HAP-1 (cell line): Measurements from ENCODE around the gene EXOSC5.
"Not testable (repeated sequence)": the region's sequence is repeated elsewhere in the genome, so short reads cannot be mapped to it uniquely, and the experiment has no call there.

ENCODE experiments used
- DNase-seq, 2 experiments: peaks; one replicate each; pipeline ENCODE4 v3.0.0-alpha.2; 2016 to 2020; ENCODE audit warnings: low spot score in 2 of 2
- H3K27me3 ChIP-seq: fragments of 250-450 bp; sonication (Bioruptor Pico); 2 replicates; pipeline ENCODE4 v1.5.1; 2020; ENCODE audit warnings: low read depth, mild to moderate bottlenecking, moderate library complexity
- H3K36me3 ChIP-seq: fragments of 250-450 bp; sonication (Bioruptor Pico); replicated peaks from 2 replicates; pipeline ENCODE4 v1.5.1; 2020; ENCODE audit warnings: mild to moderate bottlenecking
- H3K4me1 ChIP-seq: fragments of 250-450 bp; sonication (Bioruptor Pico); 2 replicates; pipeline ENCODE4 v1.5.1; 2020; ENCODE audit warnings: mild to moderate bottlenecking
- H3K4me3 ChIP-seq: fragments of 250-450 bp; sonication (Bioruptor Pico); 2 replicates; pipeline ENCODE4 v1.5.1; 2020; ENCODE audit warnings: mild to moderate bottlenecking, moderate library complexity
- H3K9me3 ChIP-seq: fragments of 250-450 bp; sonication (Bioruptor Pico); 2 replicates; pipeline ENCODE4 v1.5.1; 2020; ENCODE audit warnings: mild to moderate bottlenecking, moderate library complexity
- in situ Hi-C: fragments of 300-500 bp; cut with MboI; formaldehyde crosslinking; loops from 3 replicates; pipeline ENCODE4 v1.14.3; 2020; ENCODE audit warnings: low sequenced_read_pairs, inconsistent platforms, mixed read lengths

Gene EXOSC5

DNA sequence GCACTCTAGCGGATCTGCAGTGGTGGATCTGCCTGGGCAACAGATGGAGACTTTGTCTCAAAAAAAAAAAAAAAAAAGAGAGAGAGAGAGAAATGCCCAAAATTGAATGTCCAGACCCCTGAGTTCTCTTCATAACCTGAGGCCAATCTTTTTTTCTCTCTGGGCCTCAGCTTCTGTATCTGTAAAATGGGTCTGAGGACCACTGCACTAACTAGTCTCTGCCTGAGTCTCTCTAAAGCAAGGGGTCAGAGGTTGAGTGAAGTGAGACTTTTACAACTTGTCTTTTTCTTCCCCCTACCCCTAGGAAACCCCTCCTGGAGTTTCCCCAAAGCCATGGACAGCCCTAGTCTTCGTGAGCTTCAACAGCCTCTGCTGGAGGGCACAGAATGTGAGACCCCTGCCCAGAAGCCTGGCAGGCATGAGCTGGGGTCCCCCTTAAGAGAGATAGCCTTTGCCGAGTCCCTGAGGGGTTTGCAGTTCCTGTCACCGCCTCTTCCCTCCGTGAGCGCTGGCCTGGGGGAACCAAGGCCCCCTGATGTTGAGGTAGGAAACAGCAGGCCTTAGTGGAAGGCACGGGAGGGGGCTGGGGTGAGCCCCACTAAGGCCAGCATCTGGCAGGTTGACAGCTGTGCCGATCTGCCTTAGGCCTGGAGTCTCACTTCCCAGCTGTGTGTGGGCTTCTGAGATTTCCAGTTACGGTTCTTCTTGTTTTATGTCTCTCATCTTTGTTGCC is 19.0 kb downstream of the EXOSC5 start:
- in situ Hi-C loops: no loop called here
- no peaks in the 10 kb centered on the region for H3K36me3 ChIP-seq
- H3K4me1 ChIP-seq: no peaks in the 10 kb centered on the region
- no peaks in the 10 kb centered on the region for H3K27me3 ChIP-seq
- no peak overlapping the region for H3K4me3 ChIP-seq
- no peaks in the 10 kb centered on the region for H3K9me3 ChIP-seq
- no peak for DNase-seq

DNA sequence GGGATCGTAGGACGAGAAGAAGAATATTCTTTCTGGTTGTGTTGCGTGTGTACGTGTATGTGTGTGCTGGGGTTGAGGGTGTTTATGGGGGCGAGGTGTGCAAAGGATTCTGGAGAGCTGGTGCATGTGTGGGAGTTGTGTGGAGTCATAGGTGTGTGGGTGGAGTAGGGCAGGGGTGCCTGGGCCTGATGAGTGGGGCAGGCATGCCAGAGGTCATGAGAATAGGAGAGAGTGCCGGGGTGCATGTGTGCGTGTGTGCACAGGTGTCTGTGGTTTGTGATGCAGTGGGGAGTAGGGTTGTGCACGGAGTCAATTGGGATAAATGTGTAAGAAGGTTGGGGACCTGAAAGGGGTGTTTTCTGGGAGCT is 20.2 kb downstream of the EXOSC5 start:
- H3K9me3 ChIP-seq: no peaks in the 10 kb centered on the region
- H3K27me3 ChIP-seq: no peaks in the 10 kb centered on the region
- no peak overlapping the region for H3K4me3 ChIP-seq
- DNase-seq: no peak
- no peaks in the 10 kb centered on the region for H3K4me1 ChIP-seq
- H3K36me3 ChIP-seq: no peaks in the 10 kb centered on the region
- in situ Hi-C loops: no loop called here

DNA sequence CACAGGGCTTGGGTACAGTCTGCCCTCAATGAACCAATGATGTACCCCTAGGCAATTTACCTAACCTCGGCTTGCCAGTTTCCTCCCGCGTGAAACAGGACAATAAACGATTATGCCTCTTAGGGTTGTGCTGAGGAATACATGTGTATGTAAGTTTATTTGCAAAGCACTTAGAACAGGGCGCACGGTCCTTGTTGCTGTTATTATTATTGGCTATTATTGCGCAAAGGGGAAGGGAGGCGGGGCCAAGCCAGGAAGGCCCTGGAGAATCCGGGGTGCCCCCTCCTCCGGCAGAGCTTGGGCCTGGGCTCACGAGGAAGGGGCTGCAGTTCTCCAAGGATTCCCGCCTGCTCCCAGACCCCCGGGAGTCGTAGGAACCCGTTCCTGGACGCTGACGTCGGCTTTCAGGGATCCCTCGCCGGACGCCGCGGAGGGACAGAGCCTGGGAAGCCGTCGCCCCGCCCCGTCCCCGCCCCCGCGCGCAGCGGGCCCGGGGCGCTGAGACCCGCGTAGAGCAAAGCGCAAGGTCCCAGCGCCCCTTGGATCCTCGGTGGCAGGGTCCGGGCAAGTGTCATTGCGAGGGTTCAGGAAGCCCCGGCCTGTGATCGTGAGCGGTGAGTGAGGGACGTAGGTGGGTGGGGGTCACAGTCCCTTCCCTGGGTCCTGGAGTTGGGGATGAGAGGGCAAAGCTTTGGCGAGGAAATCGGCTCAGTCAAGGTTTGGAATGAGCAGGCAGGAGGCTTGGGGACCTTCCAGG is 20.7 kb downstream of the EXOSC5 start, which contains the start of gene TMEM91:
Gene TMEM91, plus strand, starts transcription at position 293 of the 757 bp plus-strand sequence. CDS start 1,777 bp downstream, outside the sequence.
- H3K9me3 ChIP-seq: no peaks in the 10 kb centered on the region
- in situ Hi-C loops: no loop called here
- no peaks in the 10 kb centered on the region for H3K4me1 ChIP-seq
- H3K4me3 ChIP-seq: no peak within 1 kb of the TSS
- no peaks in the 10 kb centered on the region for H3K27me3 ChIP-seq
- H3K36me3 ChIP-seq: no peaks in the 10 kb centered on the region
- DNase-seq: no peak

DNA sequence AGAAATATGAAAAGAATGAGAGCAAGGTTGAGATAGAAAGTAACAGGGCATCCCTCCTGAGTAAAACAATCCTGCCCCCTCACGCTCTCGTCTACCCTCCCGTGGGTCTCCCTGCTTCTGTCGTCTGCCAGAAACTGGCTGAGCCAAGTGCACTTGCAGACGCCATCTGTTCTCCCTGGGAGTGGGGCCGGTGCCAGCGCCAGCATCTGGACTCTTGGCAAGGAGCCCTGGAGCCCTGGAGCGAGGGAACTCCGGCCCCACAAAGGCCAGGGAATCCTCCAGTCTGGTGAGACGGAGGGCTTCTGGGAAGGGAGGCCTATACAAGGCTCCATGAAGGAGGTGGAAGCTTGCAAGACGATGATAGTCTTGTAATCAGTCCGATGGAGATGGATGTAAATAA is 23.2 kb downstream of the EXOSC5 start:
- Histone ChIP-seq H3K4me3 (no peak overlapping the region), H3K36me3 (no peaks in the 10 kb centered on the region), H3K9me3 (no peaks in the 10 kb centered on the region), H3K27me3 (no peaks in the 10 kb centered on the region), H3K4me1 (no peaks in the 10 kb centered on the region)
- in situ Hi-C loops: no loop called here
- no peak for DNase-seq

DNA sequence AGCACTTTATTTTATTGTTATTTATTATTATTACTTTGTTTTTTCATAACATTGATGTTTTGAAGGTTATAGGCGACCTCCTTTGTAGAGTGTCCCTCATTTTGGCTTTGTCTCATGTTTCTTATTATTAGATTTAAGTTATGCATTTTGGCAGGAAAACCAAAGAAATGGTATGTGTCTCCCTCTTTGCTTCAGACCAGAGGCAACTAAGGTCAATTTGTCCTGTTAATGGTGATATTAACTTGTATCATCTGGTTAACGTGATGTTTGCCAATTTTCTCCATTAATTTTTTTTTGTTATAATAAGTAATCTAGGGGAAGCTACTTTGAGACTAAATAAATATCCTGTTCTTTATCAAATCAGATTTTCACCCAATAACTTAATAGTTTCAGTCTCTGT is 24.7 kb downstream of the EXOSC5 start:
- DNase-seq: no peak
- H3K27me3 ChIP-seq: no peaks in the 10 kb centered on the region
- no peak overlapping the region for H3K4me3 ChIP-seq
- H3K4me1 ChIP-seq: no peaks in the 10 kb centered on the region
- H3K36me3 ChIP-seq: no peaks in the 10 kb centered on the region
- in situ Hi-C loops: no loop called here
- H3K9me3 ChIP-seq: no peaks in the 10 kb centered on the region

DNA sequence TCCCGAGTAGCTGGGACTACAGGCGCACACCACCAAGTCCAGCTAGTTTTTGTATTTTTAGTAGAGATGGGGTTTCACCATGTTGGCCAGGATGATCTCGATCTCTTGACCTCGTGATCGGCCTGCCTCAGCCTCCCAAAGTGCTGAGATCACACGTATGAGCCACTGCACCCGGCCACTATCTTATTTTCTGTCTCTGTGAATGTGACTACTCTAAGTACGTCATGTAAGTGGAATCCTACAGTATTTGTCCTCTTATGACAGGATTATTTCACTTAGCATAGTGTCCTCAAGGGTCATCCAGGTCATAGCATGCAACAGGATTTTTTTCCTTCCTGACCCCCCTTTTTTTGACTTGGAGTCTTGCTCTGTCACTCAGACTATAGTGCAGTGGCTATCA is 25.6 kb downstream of the EXOSC5 start:
- Histone ChIP-seq H3K9me3 (no peaks in the 10 kb centered on the region), H3K27me3 (no peaks in the 10 kb centered on the region)
- in situ Hi-C loops: no loop called here

DNA sequence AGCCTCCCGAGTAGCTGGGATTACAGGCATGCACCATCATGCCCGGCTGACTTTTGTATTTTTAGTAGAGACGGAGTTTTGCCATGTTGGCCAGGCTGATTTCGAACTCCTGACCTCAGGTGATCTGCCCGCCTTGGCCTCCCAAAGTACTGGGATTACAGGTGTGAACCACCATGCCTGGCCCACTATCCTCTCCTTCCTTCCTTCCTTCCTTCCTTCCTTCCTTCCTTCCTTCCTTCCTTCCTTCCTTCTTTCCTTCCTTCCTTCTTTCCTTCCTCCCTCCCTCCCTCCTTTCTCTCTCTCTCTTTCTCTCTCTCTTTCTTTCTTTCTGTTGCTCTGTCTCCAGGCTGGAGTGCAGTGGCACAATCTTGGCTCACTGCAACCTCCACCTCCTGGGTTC is 26.0 kb downstream of the EXOSC5 start:
- in situ Hi-C loops, H3K4me3 ChIP-seq, H3K4me1 ChIP-seq, DNase-seq, H3K9me3 ChIP-seq, H3K27me3 ChIP-seq, H3K36me3 ChIP-seq: not testable (repeated sequence)

More for the DNA sequence above, 25.6 kb downstream of the EXOSC5 start:
- no peak for DNase-seq
- no peaks in the 10 kb centered on the region for H3K36me3 ChIP-seq
- no peaks in the 10 kb centered on the region for H3K4me1 ChIP-seq
- H3K4me3 ChIP-seq: no peak overlapping the region

DNA sequence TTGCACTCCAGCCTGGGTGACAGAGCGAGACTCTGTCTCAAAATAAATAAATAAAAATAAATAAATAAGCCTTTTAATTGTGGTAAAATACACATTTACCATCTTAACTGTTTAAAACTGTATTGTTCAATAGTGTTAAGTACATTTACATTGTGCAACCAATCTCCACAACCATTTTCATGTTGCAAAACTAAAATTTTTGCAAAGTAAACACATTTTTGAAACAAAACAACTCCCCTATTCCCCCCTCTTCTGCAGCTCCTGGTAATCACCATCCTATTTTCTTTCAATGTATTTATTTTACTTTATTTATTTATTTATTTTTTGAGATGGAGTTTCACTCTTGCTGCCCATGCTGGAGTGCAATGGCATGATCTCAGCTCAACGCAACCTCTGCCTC is 27.4 kb downstream of the EXOSC5 start:
- H3K4me3 ChIP-seq: no peak overlapping the region
- in situ Hi-C loops: no loop called here
- H3K36me3 ChIP-seq: no peaks in the 10 kb centered on the region
- no peaks in the 10 kb centered on the region for H3K4me1 ChIP-seq
- DNase-seq: no peak
- H3K9me3 ChIP-seq: no peaks in the 10 kb centered on the region
- H3K27me3 ChIP-seq: no peaks in the 10 kb centered on the region

DNA sequence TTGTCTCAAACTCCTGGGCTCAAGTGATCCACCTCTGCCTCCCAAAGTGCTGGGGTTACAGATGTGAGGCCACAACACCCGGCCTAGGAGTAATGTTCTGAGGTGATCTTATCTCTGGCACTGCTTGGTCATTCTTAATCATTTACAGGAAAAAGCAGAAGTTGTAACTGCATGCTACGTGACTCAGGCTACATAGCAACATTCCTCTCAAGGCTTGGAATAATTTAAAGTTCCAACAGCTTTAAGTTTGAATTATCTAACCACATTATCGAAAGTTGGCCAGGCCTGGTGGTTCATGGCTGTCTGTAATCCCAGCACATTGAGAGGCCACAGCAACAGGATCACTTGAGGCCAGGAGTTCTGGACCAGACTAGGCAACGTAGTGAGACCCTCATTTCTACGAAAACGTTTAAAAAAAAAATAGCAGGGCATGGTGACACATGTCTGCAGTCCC is 29.3 kb downstream of the EXOSC5 start:
- DNase-seq: no peak
- Histone ChIP-seq H3K27me3 (no peaks in the 10 kb centered on the region), H3K4me1 (peaks cover 5% of the 10 kb centered on the region), H3K36me3 (no peaks in the 10 kb centered on the region), H3K4me3 (no peak overlapping the region), H3K9me3 (no peaks in the 10 kb centered on the region)
- in situ Hi-C loops: no loop called here

DNA sequence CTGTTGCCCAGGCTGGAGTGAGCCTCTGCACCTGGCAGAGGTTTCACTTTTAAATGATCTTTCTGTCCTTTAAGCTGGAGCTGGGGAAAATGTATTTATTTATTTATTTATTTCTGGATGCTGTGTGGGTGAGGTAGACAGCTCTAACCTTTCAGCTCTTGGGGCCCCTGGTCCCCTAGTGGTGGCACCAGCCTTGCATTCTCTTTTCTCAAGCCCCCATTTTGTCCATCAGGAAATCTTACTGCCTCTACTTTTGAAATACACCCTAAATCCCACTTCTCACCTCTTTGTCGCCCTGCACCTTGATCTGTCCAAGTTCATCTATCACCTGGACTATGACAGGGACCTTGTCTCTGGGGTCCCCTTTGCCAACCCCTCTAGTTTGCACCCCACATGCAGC is 31.1 kb downstream of the EXOSC5 start:
- in situ Hi-C loops: no loop called here
- no peak overlapping the region for H3K4me3 ChIP-seq
- H3K4me1 ChIP-seq: peaks cover 5% of the 10 kb centered on the region
- no peaks in the 10 kb centered on the region for H3K36me3 ChIP-seq
- no peak for DNase-seq
- H3K9me3 ChIP-seq: no peaks in the 10 kb centered on the region
- H3K27me3 ChIP-seq: no peaks in the 10 kb centered on the region

DNA sequence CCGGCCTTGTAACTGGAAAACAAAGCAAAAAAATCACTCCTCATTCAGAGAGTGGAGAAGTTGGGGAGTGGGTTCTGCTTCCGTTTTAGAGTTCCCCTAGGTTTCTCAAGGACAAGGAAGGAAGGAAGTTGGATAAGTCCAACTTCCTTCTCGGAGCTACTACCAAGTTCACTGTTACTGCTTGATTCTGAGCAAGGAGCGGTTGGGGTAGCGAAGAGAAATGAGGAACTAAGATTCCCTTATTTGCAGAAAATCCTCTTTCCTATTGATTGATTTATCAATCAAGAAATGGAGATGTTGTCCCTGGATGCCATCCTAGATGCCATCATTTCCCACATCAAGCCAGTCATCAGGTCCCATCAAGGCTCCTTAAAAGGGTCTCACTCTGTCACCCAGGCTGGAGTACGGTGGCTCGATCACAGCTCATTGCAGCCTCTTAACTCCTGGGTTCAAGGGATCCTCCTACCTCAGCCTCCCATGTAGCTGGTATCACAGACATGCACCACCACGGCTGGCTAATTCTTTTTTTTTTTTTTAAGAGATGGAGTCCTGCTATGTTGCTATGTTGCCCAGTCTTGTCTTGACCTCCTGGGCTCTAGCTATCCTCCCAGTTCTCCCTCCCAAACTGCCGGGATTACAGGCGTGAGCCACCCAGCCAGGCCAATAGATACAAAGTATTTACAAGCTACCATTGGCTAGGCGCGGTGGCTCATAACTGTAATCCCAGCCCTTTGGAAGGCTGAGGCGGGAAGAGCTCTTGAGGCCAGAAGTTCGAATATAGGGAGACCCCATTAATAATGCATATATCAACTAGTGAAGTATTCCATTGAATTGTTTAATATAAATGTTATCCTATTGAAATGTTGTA is 32.4 kb downstream of the EXOSC5 start:
- peaks cover 5% of the 10 kb centered on the region for H3K4me1 ChIP-seq

DNA sequence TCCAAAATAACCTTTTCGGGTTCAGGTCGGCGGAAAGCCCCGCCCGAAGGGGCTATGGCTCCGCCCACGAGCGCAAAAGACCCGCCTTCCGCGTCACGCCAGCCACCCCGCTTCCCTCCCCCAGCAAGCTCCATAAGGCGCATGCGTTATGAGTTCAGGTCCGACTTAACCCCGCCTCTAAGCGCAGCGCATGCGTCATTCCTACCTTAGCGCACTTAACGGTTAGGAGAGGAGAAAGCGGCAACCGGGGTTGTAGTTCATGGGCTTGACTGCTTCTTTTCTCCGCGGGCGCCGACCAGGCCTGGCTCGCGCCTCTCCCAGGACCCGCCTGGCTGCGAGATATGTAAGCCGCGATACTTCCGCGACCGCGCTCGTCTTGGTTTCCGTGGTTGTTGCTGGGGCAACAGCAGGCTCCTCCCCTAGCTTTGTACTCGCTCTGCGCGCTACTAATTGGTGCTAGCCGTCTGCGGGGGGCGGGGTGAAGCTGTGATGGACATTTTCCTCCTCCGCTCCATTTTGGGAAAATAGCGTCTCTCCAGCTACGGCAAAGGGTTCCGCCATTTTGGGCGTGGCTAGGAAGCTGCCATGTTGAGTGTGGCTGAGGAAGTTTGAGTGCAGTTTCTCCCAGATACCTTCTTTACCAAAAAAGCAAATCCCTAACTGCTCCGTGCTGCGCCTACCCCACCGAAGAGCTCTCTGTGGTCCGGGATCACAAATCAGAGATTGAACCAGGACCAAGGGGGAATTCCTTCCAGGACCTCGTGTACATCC is 33.2 kb downstream of the EXOSC5 start, which contains the start of gene B9D2:
Gene B9D2, minus strand, starts transcription at position 397 of the 771 bp plus-strand sequence. CDS start 630 bp downstream, outside the sequence.
- Histone ChIP-seq H3K4me1 (peaks cover 5% of the 10 kb centered on the region), H3K4me3 (peak within 1 kb of the TSS; percentile 80), H3K36me3 (no peaks in the 10 kb centered on the region), H3K9me3 (no peaks in the 10 kb centered on the region), H3K27me3 (no peaks in the 10 kb centered on the region)
- in situ Hi-C loops: no loop called here
- peak; percentile 96 to 99 for DNase-seq

More for the DNA sequence above, 32.4 kb downstream of the EXOSC5 start:
- H3K36me3 ChIP-seq: no peaks in the 10 kb centered on the region
- no peaks in the 10 kb centered on the region for H3K9me3 ChIP-seq
- no peaks in the 10 kb centered on the region for H3K27me3 ChIP-seq
- DNase-seq: no peak
- in situ Hi-C loops: no loop called here
- peak overlapping the region; percentile 80 for H3K4me3 ChIP-seq

DNA sequence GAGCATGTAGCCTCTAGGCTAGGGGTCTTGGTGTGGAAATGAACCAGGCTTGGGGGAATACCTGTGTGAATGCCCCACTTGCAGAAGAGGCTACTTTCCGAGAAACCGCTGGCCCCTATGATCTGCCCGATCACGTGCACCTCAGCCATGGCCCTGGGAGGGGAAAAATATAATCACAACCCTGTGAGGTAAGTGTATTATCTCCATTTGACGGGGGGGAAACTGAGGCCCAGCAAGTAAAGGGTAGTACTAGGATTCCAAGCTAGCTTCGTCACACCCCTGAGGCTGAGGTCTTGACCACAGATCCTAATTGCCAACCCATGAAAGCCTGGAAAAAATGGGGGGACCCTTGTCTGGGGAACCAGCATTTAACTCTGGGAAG is 33.8 kb downstream of the EXOSC5 start:
- in situ Hi-C loops: no loop called here
- Histone ChIP-seq H3K4me1 (peaks cover 5% of the 10 kb centered on the region), H3K4me3 (peak overlapping the region; percentile 80), H3K9me3 (no peaks in the 10 kb centered on the region), H3K36me3 (no peaks in the 10 kb centered on the region), H3K27me3 (no peaks in the 10 kb centered on the region)
- DNase-seq: no peak
